Measurements from ENCODE around the gene MAP1S. TPM values are rescaled to one million over a fixed set of nuclear protein-coding genes. Genes with fewer than 3 reads are reported as not detected.
A peak's percentile ranks its signal among the peaks of the same experiment; 100 is the strongest.

MAP1S gene
- total RNA-seq, 2 donors from 2014 or later, result 48.1 to 57.1 TPM

GRCh38 chr19:17751103-17751911 lies 32.0 kb downstream of the MAP1S start, which contains the start of gene FCHO1:
TSS of gene FCHO1 (plus strand) at chr19:17751477. CDS start at chr19:17755165, 3,688 bp downstream.
- Histone ChIP-seq H3K36me3 (no peaks in the 10 kb centered on the region), H3K4me1 (no peaks in the 10 kb centered on the region), H3K9me3 (no peaks in the 10 kb centered on the region), H3K4me3 (peak within 1 kb of the TSS; percentile 18), H3K27me3 (no peaks in the 10 kb centered on the region), H3K27ac (peak within 1 kb of the TSS; percentile 44), H3K9ac (ENCODE audit: low read depth in 2 of 2, low read length in 2 of 2) (peak within 1 kb of the TSS; percentile 12 to 16)
- TF ChIP-seq, protein P1, sequence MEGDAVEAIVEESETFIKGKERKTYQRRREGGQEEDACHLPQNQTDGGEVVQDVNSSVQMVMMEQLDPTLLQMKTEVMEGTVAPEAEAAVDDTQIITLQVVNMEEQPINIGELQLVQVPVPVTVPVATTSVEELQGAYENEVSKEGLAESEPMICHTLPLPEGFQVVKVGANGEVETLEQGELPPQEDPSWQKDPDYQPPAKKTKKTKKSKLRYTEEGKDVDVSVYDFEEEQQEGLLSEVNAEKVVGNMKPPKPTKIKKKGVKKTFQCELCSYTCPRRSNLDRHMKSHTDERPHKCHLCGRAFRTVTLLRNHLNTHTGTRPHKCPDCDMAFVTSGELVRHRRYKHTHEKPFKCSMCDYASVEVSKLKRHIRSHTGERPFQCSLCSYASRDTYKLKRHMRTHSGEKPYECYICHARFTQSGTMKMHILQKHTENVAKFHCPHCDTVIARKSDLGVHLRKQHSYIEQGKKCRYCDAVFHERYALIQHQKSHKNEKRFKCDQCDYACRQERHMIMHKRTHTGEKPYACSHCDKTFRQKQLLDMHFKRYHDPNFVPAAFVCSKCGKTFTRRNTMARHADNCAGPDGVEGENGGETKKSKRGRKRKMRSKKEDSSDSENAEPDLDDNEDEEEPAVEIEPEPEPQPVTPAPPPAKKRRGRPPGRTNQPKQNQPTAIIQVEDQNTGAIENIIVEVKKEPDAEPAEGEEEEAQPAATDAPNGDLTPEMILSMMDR (IDR thresholded peaks at IDR 0.05), result no peak
- peak; percentile 58 for DNase-seq
- intact Hi-C loops (cut with DNase I), result no loop called here

DNA sequence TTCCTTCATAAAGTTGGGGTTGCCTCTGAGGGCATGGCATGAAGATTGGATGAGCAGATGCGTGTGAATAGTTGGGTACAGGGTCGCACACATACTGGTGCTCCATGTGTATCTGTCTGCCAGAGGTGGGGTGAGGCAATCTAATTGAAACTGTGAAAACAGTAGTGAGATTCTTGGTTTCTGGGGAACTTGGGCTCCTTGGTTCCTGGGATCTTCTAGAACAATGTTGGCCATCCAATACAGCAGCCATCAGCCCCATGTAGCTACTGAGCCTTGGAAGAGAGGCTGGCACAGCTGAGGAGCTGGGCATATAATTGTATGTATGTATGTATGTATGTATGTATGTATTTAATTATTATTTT lies 32.6 kb downstream of the MAP1S start:
- H3K36me3 ChIP-seq, result no peaks in the 10 kb centered on the region
- H3K9me3 ChIP-seq, result no peaks in the 10 kb centered on the region
- intact Hi-C loops (cut with DNase I), result no loop called here
- H3K27ac ChIP-seq, result peak overlapping the region; percentile 44
- TF ChIP-seq, protein P1 (IDR thresholded peaks at IDR 0.05), result no peak
- peak overlapping the region; percentile 18 for H3K4me3 ChIP-seq
- H3K27me3 ChIP-seq, result no peaks in the 10 kb centered on the region
- H3K4me1 ChIP-seq, result no peaks in the 10 kb centered on the region
- H3K9ac ChIP-seq (ENCODE audit: low read depth in 2 of 2, low read length in 2 of 2), result peak overlapping the region in 1 of 2 donors; percentile 12
- no peak for DNase-seq

GRCh38 chr19:17752865-17753639 lies 33.8 kb downstream of the MAP1S start:
- H3K27ac ChIP-seq, result no peak overlapping the region
- no peak overlapping the region for H3K4me3 ChIP-seq
- TF ChIP-seq, protein P1 (IDR thresholded peaks at IDR 0.05), result no peak
- no peak for DNase-seq
- no peaks in the 10 kb centered on the region for H3K36me3 ChIP-seq
- H3K4me1 ChIP-seq, result no peaks in the 10 kb centered on the region
- intact Hi-C loops (cut with DNase I), result no loop called here
- H3K9me3 ChIP-seq, result no peaks in the 10 kb centered on the region
- H3K9ac ChIP-seq (ENCODE audit: low read depth in 2 of 2, low read length in 2 of 2), result no peak overlapping the region
- no peaks in the 10 kb centered on the region for H3K27me3 ChIP-seq

GRCh38 chr19:17753976-17754375 lies 34.7 kb downstream of the MAP1S start:
- no peak for DNase-seq
- no peaks in the 10 kb centered on the region for H3K36me3 ChIP-seq
- no peaks in the 10 kb centered on the region for H3K27me3 ChIP-seq
- no peaks in the 10 kb centered on the region for H3K9me3 ChIP-seq
- TF ChIP-seq, protein P1 (IDR thresholded peaks at IDR 0.05), result no peak
- no peaks in the 10 kb centered on the region for H3K4me1 ChIP-seq
- no peak overlapping the region for H3K4me3 ChIP-seq
- intact Hi-C loops (cut with DNase I), result no loop called here
- no peak overlapping the region for H3K9ac ChIP-seq (ENCODE audit: low read depth in 2 of 2, low read length in 2 of 2)
- no peak overlapping the region for H3K27ac ChIP-seq

DNA sequence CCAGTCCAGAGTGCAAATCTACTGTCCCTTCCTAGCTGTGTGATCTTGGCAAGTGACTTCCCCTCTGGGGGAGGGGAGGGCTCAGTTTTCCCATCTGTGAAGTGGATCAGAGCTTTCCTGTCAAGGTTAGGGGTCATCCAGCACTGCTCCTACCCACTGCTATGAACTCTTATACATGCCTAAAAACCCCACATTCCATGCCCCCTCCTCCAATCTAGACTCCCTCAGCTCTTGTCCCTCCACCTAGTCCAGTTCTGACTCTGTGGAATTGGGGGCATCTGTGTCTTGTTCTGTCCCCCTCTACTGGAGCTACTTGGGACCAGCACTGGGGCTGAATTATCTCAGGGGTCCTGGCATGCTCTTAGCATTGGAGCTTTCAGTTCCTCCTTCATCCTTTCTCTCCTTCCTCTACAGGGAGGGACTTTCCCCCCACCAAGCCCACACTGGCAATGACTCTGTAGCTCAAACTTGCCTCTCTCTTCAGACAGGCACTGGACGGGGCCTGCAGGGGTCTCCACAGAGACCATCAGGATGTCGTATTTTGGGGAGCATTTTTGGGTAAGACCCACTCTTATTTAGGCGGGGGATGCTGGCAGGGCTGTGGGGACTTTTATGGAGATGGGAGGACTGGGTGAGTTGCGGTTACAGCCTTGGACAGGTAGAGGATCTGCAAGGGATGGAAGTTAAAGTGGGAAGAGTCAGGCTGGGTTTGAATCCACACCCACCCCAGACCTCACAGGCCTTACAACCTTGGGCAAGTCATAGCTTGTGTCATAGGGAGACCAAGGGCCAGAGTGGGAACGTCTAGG lies 35.6 kb downstream of the MAP1S start:
- DNase-seq, result no peak
- H3K9me3 ChIP-seq, result no peaks in the 10 kb centered on the region

More for the DNA sequence above, 35.6 kb downstream of the MAP1S start:
- TF ChIP-seq, protein P1 (IDR thresholded peaks at IDR 0.05), result no peak
- H3K27me3 ChIP-seq, result no peaks in the 10 kb centered on the region
- H3K4me3 ChIP-seq, result no peak overlapping the region
- no peaks in the 10 kb centered on the region for H3K4me1 ChIP-seq
- H3K36me3 ChIP-seq, result no peaks in the 10 kb centered on the region
- no peak overlapping the region for H3K27ac ChIP-seq
- H3K9ac ChIP-seq (ENCODE audit: low read depth in 2 of 2, low read length in 2 of 2), result no peak overlapping the region
- intact Hi-C loops (cut with DNase I), result no loop called here
